A549 (cell line): Measurements from ENCODE around the gene SALL2. TPM values are rescaled to one million over a fixed set of nuclear protein-coding genes. Genes with fewer than 3 reads are reported as not detected.
"Not testable (repeated sequence)": the region's sequence is repeated elsewhere in the genome, so short reads cannot be mapped to it uniquely, and the experiment has no call there.

Experiments
- ATAC-seq, 2 experiments: fragments of 200-7000 bp in 1 of 2; fragments of >200 bp in 1 of 2; cut with Nextera tagmentation in 1 of 2; cut with Tn5 transposase in 1 of 2; 3 replicates each; pipeline versions ENCODE4 v1.8.0 to v1.9.1; 2018 to 2020; ENCODE audit warnings: mild to moderate bottlenecking in 1 of 2, moderate library complexity in 1 of 2
- CTCF ChIA-PET: fragments of 300-600 bp; sonication (Branson Sonifier 250); formaldehyde crosslinking; extraction: SDS; loops from one replicate; lab custom pipeline; 2021; ENCODE audit warnings: antibody characterized with exemption, inconsistent platforms; lab: Yijun Ruan, JAX
- POLR2A ChIA-PET: fragments of 350-600 bp; formaldehyde crosslinking; extraction: SDS; loops from one replicate; lab custom pipeline; 2021; ENCODE audit warnings: antibody characterized with exemption, inconsistent platforms; lab: Yijun Ruan, JAX
- DNase-seq, 2 experiments: peaks; one replicate each; pipeline versions ENCODE4 v3.0.0 to v3.0.0-alpha.2; 2011 to 2016; ENCODE audit warnings: low read depth in 1 of 2, low spot score in 1 of 2
- FAIRE-seq: peaks from 2 replicates; lab custom pipeline; 2011; peaks lifted over from hg19 to GRCh38; lab: Jason Lieb, UNC
- H3K27ac ChIP-seq, 2 experiments: fragments of >200 bp; sonication (Bioruptor Twin); formaldehyde crosslinking; 3 replicates each; pipeline ENCODE4 v1.5.1; 2016 to 2017
- H3K4me1 ChIP-seq: fragments of >200 bp; sonication (Bioruptor Twin); formaldehyde crosslinking; 3 replicates; pipeline ENCODE4 v1.6.1; 2016
- H3K4me2 ChIP-seq: fragments of >200 bp; sonication (Bioruptor Twin); formaldehyde crosslinking; 3 replicates; pipeline ENCODE4 v1.6.1; 2016
- H3K4me3 ChIP-seq: fragments of >200 bp; sonication (Bioruptor Twin); formaldehyde crosslinking; 3 replicates; pipeline ENCODE4 v1.5.1; 2016
- H3K9me3 ChIP-seq: fragments of >200 bp; sonication (Bioruptor Twin); formaldehyde crosslinking; 3 replicates; pipeline ENCODE4 v1.6.1; 2016
- CHD2 ChIP-seq: fragments of 150-350 bp; IDR thresholded peaks from 2 replicates; pipeline ENCODE4 v1.6.1; 2014; ENCODE audit warnings: low read length; ENCODE audit not compliant: partially characterized antibody
- EP300 ChIP-seq, 2 experiments: fragments of >200 bp; sonication (Bioruptor Twin); formaldehyde crosslinking; IDR thresholded peaks; 2 replicates in 1 of 2; 3 replicates in 1 of 2; pipeline ENCODE4 v1.6.1; 2016 to 2017
- FOXS1 ChIP-seq: fragments of 250-450 bp; sonication (Bioruptor Pico); IDR thresholded peaks from 2 replicates; pipeline ENCODE4 v1.5.0; 2020; ENCODE audit warnings: mild to moderate bottlenecking, moderate library complexity
- GATA3 ChIP-seq: IDR thresholded peaks from 2 replicates; pipeline ENCODE4 v1.6.1; 2012; ENCODE audit warnings: borderline replicate concordance
- HDAC2 ChIP-seq: fragments of 200-600 bp; sonication (generic); IDR thresholded peaks from 2 replicates; pipeline ENCODE4 v1.6.1; 2016
- HOXA7 ChIP-seq: fragments of 250-450 bp; sonication (Bioruptor Pico); IDR thresholded peaks from 2 replicates; pipeline ENCODE4 v1.5.0; 2020; ENCODE audit warnings: mild to moderate bottlenecking, moderate library complexity
- MAFK ChIP-seq: fragments of 450-650 bp; IDR thresholded peaks from 2 replicates; pipeline ENCODE4 v1.6.1; 2014; ENCODE audit not compliant: partially characterized antibody
- MYC ChIP-seq: IDR thresholded peaks from 2 replicates; pipeline ENCODE4 v1.6.1; 2012; ENCODE audit warnings: mild to moderate bottlenecking, inconsistent platforms, low read length, improper control_type of control experiment, borderline replicate concordance
- PHF8 ChIP-seq: fragments of 200-600 bp; sonication (generic); IDR thresholded peaks from 2 replicates; pipeline ENCODE4 v1.6.1; 2016; ENCODE audit warnings: low read depth, mild to moderate bottlenecking, antibody characterized with exemption, moderate library complexity, borderline replicate concordance
- POLR2A ChIP-seq: IDR thresholded peaks from 2 replicates; pipeline ENCODE4 v1.6.1; 2012; ENCODE audit warnings: mild to moderate bottlenecking, low read length
- POLR2AphosphoS2 ChIP-seq: conservative IDR thresholded peaks from 2 replicates; pipeline ENCODE4 v1.6.1; 2012; ENCODE audit warnings: low read length, improper control_type of control experiment, inconsistent platforms
- RARB ChIP-seq: fragments of 250-450 bp; sonication (Bioruptor Pico); IDR thresholded peaks from 2 replicates; pipeline ENCODE4 v1.8.0; 2021; ENCODE audit warnings: mild to moderate bottlenecking, moderate library complexity
- RCOR1 ChIP-seq: fragments of 150-350 bp; IDR thresholded peaks from 2 replicates; pipeline ENCODE4 v1.6.1; 2014; ENCODE audit warnings: antibody characterized with exemption, low read length, low read depth
- SMC3 ChIP-seq: fragments of >200 bp; sonication (Bioruptor Twin); formaldehyde crosslinking; IDR thresholded peaks from 3 replicates; pipeline ENCODE4 v1.6.1; 2018; ENCODE audit warnings: inconsistent platforms
- TFCP2L1 ChIP-seq: fragments of 250-450 bp; sonication (Bioruptor Pico); IDR thresholded peaks from 2 replicates; pipeline ENCODE4 v1.5.0; 2021; ENCODE audit warnings: mild to moderate bottlenecking
- ZSCAN20 ChIP-seq: fragments of 250-450 bp; sonication (Bioruptor Pico); IDR thresholded peaks from 2 replicates; pipeline ENCODE4 v1.8.0; 2022; ENCODE audit warnings: mild to moderate bottlenecking, moderate library complexity
- WGBS: methylation state at CpG from one replicate; pipeline ENCODE4 v1.1.6; 2017; ENCODE audit errors: missing lambda C conversion rate; 5-methylcytosine and 5-hydroxymethylcytosine counted together
- polyA plus RNA-seq, 4 experiments: library from polyadenylated mRNA; depleted of rRNA in 3 of 4; stranded (reverse); fragments of >200 nt; fragmentation: RNase III in 1 of 4; extraction: RNeasy Plus Mini Kit Qiagen cat#74134 plus additional on column Dnase treatment in 1 of 4; gene quantifications; 2 replicates in 3 of 4; 3 replicates in 1 of 4; pipeline ENCODE4 v1.2.3, GENCODE V29; 2011 to 2017
- TF ChIP-seq, protein P1 (sequence below): fragments of 200-600 bp; sonication (generic); IDR thresholded peaks from 2 replicates; pipeline ENCODE4 v1.6.1; 2016; ENCODE audit warnings: antibody characterized with exemption, mild to moderate bottlenecking, moderate library complexity
- TF ChIP-seq, protein P2 (sequence below): fragments of 150-350 bp; IDR thresholded peaks from 2 replicates; pipeline ENCODE4 v1.6.1; 2014; ENCODE audit warnings: low read depth, mild to moderate bottlenecking, low read length
- TF ChIP-seq, protein P3 (sequence below): IDR thresholded peaks from 2 replicates; pipeline ENCODE4 v1.6.1; 2012; ENCODE audit warnings: low read depth, borderline replicate concordance
- TF ChIP-seq, protein P4 (sequence below): fragments of >200 bp; sonication (Bioruptor Twin); formaldehyde crosslinking; IDR thresholded peaks from 3 replicates; pipeline ENCODE4 v1.5.1; 2016
- TF ChIP-seq, protein P5 (sequence below): fragments of >200 bp; sonication (Bioruptor Twin); formaldehyde crosslinking; IDR thresholded peaks from 3 replicates; pipeline ENCODE4 v1.6.1; 2016

SALL2 gene
- polyA plus RNA-seq, 2 of the 4 experiments (the other 2 are of a cell fraction): 2.8 to 3.5 TPM

DNA sequence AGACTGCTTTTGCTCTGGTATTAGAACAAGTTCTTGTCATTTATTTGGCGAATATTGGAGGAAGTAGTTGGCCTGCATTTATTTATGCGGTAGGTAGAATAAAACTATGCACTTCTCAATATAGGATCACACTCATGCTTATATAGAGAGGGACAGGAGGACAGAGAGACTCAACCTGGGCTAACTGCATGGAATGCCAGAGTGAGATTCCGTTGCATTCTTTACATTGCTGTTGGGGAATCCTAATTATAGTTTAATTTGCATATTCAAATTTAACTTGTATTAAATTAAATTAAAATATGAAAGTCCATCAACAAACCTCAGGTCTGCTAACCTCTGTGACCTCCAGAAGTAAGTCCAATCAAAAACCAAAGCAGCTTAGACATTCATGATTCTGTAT, 27.1 kb upstream of the SALL2 start:
- DNase-seq (no peak), ATAC-seq (no peak), FAIRE-seq (no peak)
- Histone ChIP-seq H3K4me3 (no peak overlapping the region), H3K4me1 (peaks cover 11% of the 10 kb centered on the region; the same call in 2 of the 3 replicates), H3K27ac (no peak overlapping the region), H3K9me3 (no peaks in the 10 kb centered on the region), H3K4me2 (no peak overlapping the region)
- 87% methylated on average over 3 of the region's 3 CpGs for WGBS
- no peak for TF ChIP-seq MAFK
- no peak for TF ChIP-seq POLR2A
- TF ChIP-seq CHD2: no peak
- TF ChIP-seq PHF8: no peak
- TF ChIP-seq, protein P1, sequence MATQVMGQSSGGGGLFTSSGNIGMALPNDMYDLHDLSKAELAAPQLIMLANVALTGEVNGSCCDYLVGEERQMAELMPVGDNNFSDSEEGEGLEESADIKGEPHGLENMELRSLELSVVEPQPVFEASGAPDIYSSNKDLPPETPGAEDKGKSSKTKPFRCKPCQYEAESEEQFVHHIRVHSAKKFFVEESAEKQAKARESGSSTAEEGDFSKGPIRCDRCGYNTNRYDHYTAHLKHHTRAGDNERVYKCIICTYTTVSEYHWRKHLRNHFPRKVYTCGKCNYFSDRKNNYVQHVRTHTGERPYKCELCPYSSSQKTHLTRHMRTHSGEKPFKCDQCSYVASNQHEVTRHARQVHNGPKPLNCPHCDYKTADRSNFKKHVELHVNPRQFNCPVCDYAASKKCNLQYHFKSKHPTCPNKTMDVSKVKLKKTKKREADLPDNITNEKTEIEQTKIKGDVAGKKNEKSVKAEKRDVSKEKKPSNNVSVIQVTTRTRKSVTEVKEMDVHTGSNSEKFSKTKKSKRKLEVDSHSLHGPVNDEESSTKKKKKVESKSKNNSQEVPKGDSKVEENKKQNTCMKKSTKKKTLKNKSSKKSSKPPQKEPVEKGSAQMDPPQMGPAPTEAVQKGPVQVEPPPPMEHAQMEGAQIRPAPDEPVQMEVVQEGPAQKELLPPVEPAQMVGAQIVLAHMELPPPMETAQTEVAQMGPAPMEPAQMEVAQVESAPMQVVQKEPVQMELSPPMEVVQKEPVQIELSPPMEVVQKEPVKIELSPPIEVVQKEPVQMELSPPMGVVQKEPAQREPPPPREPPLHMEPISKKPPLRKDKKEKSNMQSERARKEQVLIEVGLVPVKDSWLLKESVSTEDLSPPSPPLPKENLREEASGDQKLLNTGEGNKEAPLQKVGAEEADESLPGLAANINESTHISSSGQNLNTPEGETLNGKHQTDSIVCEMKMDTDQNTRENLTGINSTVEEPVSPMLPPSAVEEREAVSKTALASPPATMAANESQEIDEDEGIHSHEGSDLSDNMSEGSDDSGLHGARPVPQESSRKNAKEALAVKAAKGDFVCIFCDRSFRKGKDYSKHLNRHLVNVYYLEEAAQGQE: no peak
- no peak for TF ChIP-seq FOXS1
- TF ChIP-seq HDAC2: no peak
- POLR2A ChIA-PET: no interaction called here
- CTCF ChIA-PET: interaction anchor here (2.1 kb wide), 1 partner anchor 55 kb away, joined by 13 read pairs; no protein-coding TSS in a partner anchor

DNA sequence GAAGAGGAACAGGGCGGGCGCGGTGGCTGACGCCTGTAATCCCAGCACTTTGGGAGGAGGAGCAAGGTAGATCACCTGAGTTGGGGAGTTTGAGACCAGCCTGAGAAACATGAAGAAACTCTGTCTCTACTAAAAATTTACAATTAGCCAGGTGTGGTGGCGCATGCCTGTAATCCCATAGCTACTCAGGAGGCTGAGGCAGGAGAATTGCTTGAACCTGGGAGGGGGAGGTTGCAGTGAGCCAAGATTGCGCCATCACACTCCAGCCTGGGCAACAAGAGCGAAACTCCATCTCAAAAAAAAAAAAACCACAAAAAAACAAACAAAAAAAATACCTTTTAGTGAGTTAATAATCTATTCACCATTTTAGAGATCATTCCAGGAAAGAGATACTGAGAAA, 18.4 kb upstream of the SALL2 start:
- H3K4me2 ChIP-seq, H3K4me3 ChIP-seq, H3K9me3 ChIP-seq, FAIRE-seq, ATAC-seq, H3K27ac ChIP-seq, DNase-seq, H3K4me1 ChIP-seq: not testable (repeated sequence)
- ChIA-PET POLR2A (interaction anchor here (0.6 kb wide), 1 partner anchor 10 kb away, joined by 4 read pairs; no protein-coding TSS in a partner anchor), CTCF (interaction anchor here (0.7 to 1.0 kb wide), 2 partner anchors 12 to 14 kb away, joined by 3 to 4 read pairs; no protein-coding TSS in a partner anchor)
- WGBS: 79% methylated on average over 7 of the region's 7 CpGs

DNA sequence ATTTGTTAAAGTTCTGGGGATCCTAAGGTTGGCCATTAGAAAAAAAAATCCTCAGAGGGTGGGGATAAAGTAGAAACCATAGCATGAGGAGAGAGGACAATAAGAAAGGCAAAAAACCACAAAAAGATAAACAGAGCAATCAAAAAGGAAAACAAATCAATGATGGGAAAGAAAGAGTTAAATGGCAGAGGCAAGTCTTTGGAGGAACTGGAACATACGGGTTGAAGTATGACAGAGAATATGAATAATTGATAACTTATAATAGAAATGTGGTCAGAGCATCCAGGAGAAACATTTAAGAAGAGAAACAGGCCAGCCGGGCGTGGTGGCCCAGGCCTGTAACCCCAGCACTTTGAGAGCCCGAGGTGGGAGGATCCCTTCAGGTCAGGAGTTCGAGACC, 17.8 kb upstream of the SALL2 start:
- 43% methylated on average over 5 of the region's 5 CpGs for WGBS
- no peak overlapping the region for H3K4me2 ChIP-seq
- H3K9me3 ChIP-seq: no peaks in the 10 kb centered on the region
- H3K4me1 ChIP-seq: no peaks in the 10 kb centered on the region
- FAIRE-seq: no peak
- no peak overlapping the region for H3K27ac ChIP-seq
- POLR2A ChIA-PET: no interaction called here
- ATAC-seq: no peak
- H3K4me3 ChIP-seq: no peak overlapping the region
- CTCF ChIA-PET: interaction anchor here (1.0 kb wide), 1 partner anchor 13 kb away, joined by 4 read pairs; no protein-coding TSS in a partner anchor
- no peak for DNase-seq
- TF ChIP-seq MYC (no peak), TFCP2L1 (CRISPR knock-in tag) (no peak), RCOR1 (no peak), POLR2AphosphoS2 (no peak), MAFK (no peak), HOXA7 (no peak), FOXS1 (no peak), RARB (CRISPR knock-in tag) (no peak), EP300 (IDR thresholded peaks at IDR 0.05) (no peak), GATA3 (no peak), SMC3 (no peak), ZSCAN20 (no peak)
- TF ChIP-seq, protein P2, sequence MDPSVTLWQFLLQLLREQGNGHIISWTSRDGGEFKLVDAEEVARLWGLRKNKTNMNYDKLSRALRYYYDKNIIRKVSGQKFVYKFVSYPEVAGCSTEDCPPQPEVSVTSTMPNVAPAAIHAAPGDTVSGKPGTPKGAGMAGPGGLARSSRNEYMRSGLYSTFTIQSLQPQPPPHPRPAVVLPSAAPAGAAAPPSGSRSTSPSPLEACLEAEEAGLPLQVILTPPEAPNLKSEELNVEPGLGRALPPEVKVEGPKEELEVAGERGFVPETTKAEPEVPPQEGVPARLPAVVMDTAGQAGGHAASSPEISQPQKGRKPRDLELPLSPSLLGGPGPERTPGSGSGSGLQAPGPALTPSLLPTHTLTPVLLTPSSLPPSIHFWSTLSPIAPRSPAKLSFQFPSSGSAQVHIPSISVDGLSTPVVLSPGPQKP: no peak
- TF ChIP-seq, protein P3, sequence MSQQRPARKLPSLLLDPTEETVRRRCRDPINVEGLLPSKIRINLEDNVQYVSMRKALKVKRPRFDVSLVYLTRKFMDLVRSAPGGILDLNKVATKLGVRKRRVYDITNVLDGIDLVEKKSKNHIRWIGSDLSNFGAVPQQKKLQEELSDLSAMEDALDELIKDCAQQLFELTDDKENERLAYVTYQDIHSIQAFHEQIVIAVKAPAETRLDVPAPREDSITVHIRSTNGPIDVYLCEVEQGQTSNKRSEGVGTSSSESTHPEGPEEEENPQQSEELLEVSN: no peak
- TF ChIP-seq, protein P1: no peak
- TF ChIP-seq, protein P4, sequence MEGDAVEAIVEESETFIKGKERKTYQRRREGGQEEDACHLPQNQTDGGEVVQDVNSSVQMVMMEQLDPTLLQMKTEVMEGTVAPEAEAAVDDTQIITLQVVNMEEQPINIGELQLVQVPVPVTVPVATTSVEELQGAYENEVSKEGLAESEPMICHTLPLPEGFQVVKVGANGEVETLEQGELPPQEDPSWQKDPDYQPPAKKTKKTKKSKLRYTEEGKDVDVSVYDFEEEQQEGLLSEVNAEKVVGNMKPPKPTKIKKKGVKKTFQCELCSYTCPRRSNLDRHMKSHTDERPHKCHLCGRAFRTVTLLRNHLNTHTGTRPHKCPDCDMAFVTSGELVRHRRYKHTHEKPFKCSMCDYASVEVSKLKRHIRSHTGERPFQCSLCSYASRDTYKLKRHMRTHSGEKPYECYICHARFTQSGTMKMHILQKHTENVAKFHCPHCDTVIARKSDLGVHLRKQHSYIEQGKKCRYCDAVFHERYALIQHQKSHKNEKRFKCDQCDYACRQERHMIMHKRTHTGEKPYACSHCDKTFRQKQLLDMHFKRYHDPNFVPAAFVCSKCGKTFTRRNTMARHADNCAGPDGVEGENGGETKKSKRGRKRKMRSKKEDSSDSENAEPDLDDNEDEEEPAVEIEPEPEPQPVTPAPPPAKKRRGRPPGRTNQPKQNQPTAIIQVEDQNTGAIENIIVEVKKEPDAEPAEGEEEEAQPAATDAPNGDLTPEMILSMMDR: no peak
- TF ChIP-seq, protein P5, sequence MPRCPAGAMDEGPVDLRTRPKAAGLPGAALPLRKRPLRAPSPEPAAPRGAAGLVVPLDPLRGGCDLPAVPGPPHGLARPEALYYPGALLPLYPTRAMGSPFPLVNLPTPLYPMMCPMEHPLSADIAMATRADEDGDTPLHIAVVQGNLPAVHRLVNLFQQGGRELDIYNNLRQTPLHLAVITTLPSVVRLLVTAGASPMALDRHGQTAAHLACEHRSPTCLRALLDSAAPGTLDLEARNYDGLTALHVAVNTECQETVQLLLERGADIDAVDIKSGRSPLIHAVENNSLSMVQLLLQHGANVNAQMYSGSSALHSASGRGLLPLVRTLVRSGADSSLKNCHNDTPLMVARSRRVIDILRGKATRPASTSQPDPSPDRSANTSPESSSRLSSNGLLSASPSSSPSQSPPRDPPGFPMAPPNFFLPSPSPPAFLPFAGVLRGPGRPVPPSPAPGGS: no peak
